Prostate gland (tissue), 2 donors: ENCODE measurements around the gene AHCYL2.

Experiments used
- CTCF ChIP-seq, 4 experiments: fragments of 200-600 bp in 2 of 4; fragments of 450-650 bp in 2 of 4; sonication (generic) in 2 of 4; IDR thresholded peaks; 1 replicate in 3 of 4; 2 replicates in 1 of 4; pipeline ENCODE4 v1.5.1; 2016 to 2019; ENCODE audit warnings: antibody characterized with exemption in 4 of 4, mild to moderate bottlenecking in 2 of 4, moderate library complexity in 2 of 4
- POLR2A ChIP-seq: fragments of 450-650 bp; IDR thresholded peaks from one replicate; pipeline ENCODE4 v1.6.1; 2016; ENCODE audit warnings: antibody characterized with exemption, mild to moderate bottlenecking

DNA sequence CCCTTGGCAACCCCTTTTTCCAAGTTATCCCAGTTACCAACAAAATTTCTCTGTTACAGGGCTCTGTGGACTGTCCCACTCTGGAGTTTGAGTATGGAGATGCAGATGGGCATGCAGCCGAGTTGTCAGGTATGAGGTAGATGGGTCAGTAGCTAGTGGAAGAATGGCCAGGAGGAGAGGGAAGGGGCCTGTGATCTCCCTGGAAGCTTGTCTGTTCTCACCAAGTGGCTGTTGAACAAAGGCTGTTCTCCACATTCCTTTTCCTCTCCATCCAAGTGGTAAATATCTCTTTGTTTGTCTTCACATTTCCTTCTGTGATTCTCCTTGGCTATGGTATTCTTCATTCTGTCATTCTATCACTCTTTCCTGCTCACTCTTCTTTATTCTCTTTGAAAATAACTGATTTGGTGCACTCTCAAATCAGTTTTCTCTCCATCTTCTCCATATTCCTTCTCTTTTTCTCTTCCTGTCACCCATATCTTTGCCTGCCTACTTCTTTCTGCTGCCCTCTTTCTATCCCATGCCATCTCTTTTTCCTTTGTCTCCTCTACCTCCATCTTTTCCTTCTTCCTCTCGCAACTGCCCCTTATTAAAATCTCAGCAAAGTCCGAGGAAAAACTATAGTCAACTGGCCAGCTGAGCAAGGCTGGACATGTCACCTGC is 215.3 kb downstream of the AHCYL2 start:
- TF ChIP-seq CTCF (IDR thresholded peaks at IDR 0.05) (no peak), POLR2A (no peak)
